H1 (cell line): ENCODE measurements around the gene CABLES2. TPM values are rescaled to one million over a fixed set of nuclear protein-coding genes. Genes with fewer than 3 reads are reported as not detected.

Experiments
- RFX5 ChIP-seq: IDR thresholded peaks from 2 replicates; pipeline ENCODE4 v1.6.1; 2011; ENCODE audit warnings: low read depth, low read length, improper control_type of control experiment, borderline replicate concordance
- polyA plus RNA-seq, 7 experiments: library from polyadenylated mRNA; depleted of rRNA in 3 of 7; stranded (reverse) in 5 of 7; unstranded in 2 of 7; fragments of >200 nt in 5 of 7; fragments of 200-250 nt in 2 of 7; gene quantifications; 1 replicate in 5 of 7; 2 replicates in 1 of 7; 4 replicates in 1 of 7; pipeline versions ENCODE4 v1.2.1 to v1.2.3, GENCODE V29; 2011 to 2013; ENCODE audit warnings: missing spikeins in 2 of 7, mixed read lengths in 2 of 7
- total RNA-seq: library from RNA; stranded (reverse); fragmentation: NEBNext Ultra II Directional; extraction: Animal tissue kit (Norgen Biotek cat#: 25700); gene quantifications from 2 replicates; pipeline ENCODE4 v1.2.1, GENCODE V29; 2021

Gene CABLES2
- total and polyA plus RNA-seq, 2 of the 8 experiments (the other 6 are each of a cell fraction or from before 2014, with no cell fraction given) = 8.0 to 8.8 TPM

DNA sequence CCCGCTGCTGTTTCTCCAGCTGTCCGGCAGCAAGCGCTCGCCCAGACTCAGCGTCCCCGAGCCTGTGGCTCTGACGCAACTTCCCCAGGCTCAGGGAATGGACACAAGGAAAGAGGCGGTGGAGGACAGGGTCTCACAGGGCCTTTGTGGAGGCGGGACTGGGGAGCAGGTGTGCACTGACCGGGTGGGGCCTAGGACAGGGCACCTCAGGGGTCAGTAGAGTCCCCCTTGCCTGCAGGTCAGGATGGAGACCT, 60.0 kb downstream of the CABLES2 start (continued):
- TF ChIP-seq RFX5 = no peak
